HepG2 (cell line): Measurements from ENCODE around the gene BTRC. TPM values are rescaled to one million over a fixed set of nuclear protein-coding genes. Genes with fewer than 3 reads are reported as not detected.

Experiments
- CBX1 ChIP-seq: IDR thresholded peaks from one replicate; pipeline ENCODE4 v1.6.1; 2016; ENCODE audit warnings: antibody characterized with exemption, low read depth
- FOXC1 ChIP-seq: sonication (generic); formaldehyde crosslinking; IDR thresholded peaks from 2 replicates; pipeline ENCODE4 v1.8.0; 2022; ENCODE audit warnings: mild to moderate bottlenecking, missing genetic modification reagents, borderline replicate concordance
- HNRNPK ChIP-seq: fragments of 200-400 bp; formaldehyde crosslinking; IDR thresholded peaks from 2 replicates; pipeline ENCODE4 v1.6.1; 2018; ENCODE audit warnings: low read length, low read depth, moderate library complexity, mild to moderate bottlenecking; ENCODE audit not compliant: poor library complexity, severe bottlenecking
- JUNB ChIP-seq: sonication (generic); formaldehyde crosslinking; IDR thresholded peaks from 2 replicates; pipeline ENCODE4 v1.8.0; 2022; ENCODE audit warnings: missing genetic modification reagents, mild to moderate bottlenecking, borderline replicate concordance
- MAFK ChIP-seq, 2 experiments: IDR thresholded peaks in 1 of 2; conservative IDR thresholded peaks in 1 of 2; 2 replicates each; pipeline ENCODE4 v1.6.1; 2011; ENCODE audit warnings: improper control_type of control experiment in 2 of 2, low read length in 2 of 2
- RFX1 ChIP-seq: fragments of 450-650 bp; IDR thresholded peaks from 2 replicates; pipeline ENCODE4 v1.6.1; 2017
- SALL1 ChIP-seq: sonication (generic); formaldehyde crosslinking; IDR thresholded peaks from 2 replicates; pipeline ENCODE4 v1.8.0; 2022; ENCODE audit warnings: mild to moderate bottlenecking, missing genetic modification reagents
- SP4 ChIP-seq: sonication (generic); formaldehyde crosslinking; IDR thresholded peaks from 2 replicates; pipeline ENCODE4 v1.8.1; 2023; ENCODE audit warnings: mild to moderate bottlenecking, missing genetic modification reagents
- SRSF1 ChIP-seq: fragments of 200-400 bp; formaldehyde crosslinking; optimal IDR thresholded peaks from 2 replicates; pipeline ENCODE3; 2017; ENCODE audit warnings: mild to moderate bottlenecking, low read depth, low read length, moderate library complexity
- STAG1 ChIP-seq: sonication (generic); formaldehyde crosslinking; IDR thresholded peaks from 2 replicates; pipeline ENCODE4 v1.4.0; 2020; ENCODE audit warnings: missing genetic modification reagents
- U2AF2 ChIP-seq: fragments of 200-400 bp; formaldehyde crosslinking; IDR thresholded peaks from 2 replicates; pipeline ENCODE4 v1.6.1; 2017; ENCODE audit warnings: low read depth, mild to moderate bottlenecking, low read length
- ZNF207 ChIP-seq: fragments of 450-650 bp; IDR thresholded peaks from 2 replicates; pipeline ENCODE4 v1.6.1; 2016; ENCODE audit warnings: antibody characterized with exemption, borderline replicate concordance
- ZNF605 ChIP-seq: sonication (generic); formaldehyde crosslinking; IDR thresholded peaks from 2 replicates; pipeline ENCODE4 v1.8.0; 2022; ENCODE audit warnings: mild to moderate bottlenecking, missing genetic modification reagents
- polyA plus RNA-seq, 8 experiments: library from polyadenylated mRNA; depleted of rRNA in 3 of 8; stranded (reverse) in 7 of 8; unstranded in 1 of 8; fragments of >200 nt; fragmentation: Illumina TruSeq in 4 of 8; extraction: Trizol in 4 of 8; gene quantifications; 2 replicates each; pipeline versions ENCODE4 v1.2.1 to v1.2.3, GENCODE V29; 2011 to 2016; ENCODE audit warnings: low read depth in 4 of 8, missing spikeins in 1 of 8, mixed read lengths in 1 of 8; ENCODE audit not compliant: insufficient read depth in 1 of 8
- total RNA-seq, 5 experiments: library from RNA; depleted of rRNA; stranded (reverse); fragments of >200 nt; fragmentation: Illumina TruSeq; extraction: Trizol; gene quantifications; 2 replicates each; pipeline ENCODE4 v1.2.3, GENCODE V29; 2016; ENCODE audit warnings: low read depth in 1 of 5
- TF ChIP-seq, protein P1 (sequence below): sonication (generic); formaldehyde crosslinking; IDR thresholded peaks from 2 replicates; pipeline ENCODE4 v1.4.0; 2020; ENCODE audit warnings: mild to moderate bottlenecking, missing genetic modification reagents
- TF ChIP-seq, protein P2 (sequence below): sonication (generic); formaldehyde crosslinking; IDR thresholded peaks from 2 replicates; pipeline ENCODE4 v1.4.0; 2020; ENCODE audit warnings: mild to moderate bottlenecking, missing genetic modification reagents
- TF ChIP-seq, protein P3 (sequence below): sonication (generic); formaldehyde crosslinking; IDR thresholded peaks from 2 replicates; pipeline ENCODE4 v1.9.0; 2021; ENCODE audit warnings: mild to moderate bottlenecking, missing genetic modification reagents

BTRC gene
- total and polyA plus RNA-seq, 2 of the 13 experiments (the other 11 are each of a cell fraction or from before 2014, with no cell fraction given) = 12.0 to 14.4 TPM

DNA sequence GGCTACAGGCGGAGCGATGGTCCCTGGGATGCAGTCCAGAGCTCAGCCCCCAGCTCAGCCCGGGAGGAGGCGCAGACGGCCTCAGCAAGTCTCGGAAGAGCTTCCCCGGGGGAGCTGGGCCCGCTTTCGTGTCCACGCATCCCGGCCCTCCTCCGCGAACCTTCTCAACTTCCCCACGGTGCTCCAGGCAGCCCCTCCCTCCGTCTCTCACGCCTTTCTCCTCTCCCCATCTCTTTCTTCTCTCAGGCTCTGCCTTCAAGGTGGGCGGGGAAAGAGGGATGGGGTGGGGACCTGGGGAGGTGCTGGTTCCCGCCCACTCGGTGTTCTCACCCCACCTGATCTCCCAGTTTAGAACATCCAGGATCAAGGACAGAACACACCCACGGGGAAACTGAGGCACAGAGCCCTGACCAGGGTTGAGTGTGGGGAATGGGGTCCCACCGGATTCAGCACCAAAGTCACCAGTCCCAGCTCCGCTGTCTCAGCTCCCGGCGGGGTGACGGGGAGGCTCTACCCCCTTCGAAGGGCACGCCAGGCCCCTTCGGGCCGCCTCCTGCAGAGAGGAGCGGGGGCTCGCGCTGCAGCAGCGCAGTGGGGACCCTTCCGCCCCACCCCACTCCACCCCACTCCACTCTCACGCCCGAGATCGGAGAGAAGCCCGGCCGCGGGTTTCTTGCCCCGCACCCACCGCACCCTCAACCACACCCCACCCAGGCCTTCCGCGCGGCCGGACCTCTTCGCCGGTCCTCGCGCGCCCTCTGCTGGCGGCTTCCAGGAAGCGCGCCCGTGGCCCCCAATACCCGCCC, 215.9 kb downstream of the BTRC start (continued):
- no peak for TF ChIP-seq U2AF2
- TF ChIP-seq MAFK (conservative IDR thresholded peaks at IDR 0.05 in 1 of 2, IDR thresholded peaks at IDR 0.05 in 1 of 2; ENCODE audit: low read length in 2 of 2) = no peak
- TF ChIP-seq, protein P1, sequence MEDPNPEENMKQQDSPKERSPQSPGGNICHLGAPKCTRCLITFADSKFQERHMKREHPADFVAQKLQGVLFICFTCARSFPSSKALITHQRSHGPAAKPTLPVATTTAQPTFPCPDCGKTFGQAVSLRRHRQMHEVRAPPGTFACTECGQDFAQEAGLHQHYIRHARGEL (CRISPR knock-in tag) = no peak
- TF ChIP-seq ZNF605 (CRISPR knock-in tag) = no peak
- TF ChIP-seq ZNF207 = no peak
- no peak for TF ChIP-seq SALL1 (CRISPR knock-in tag)
- TF ChIP-seq HNRNPK = peak; percentile 61
- TF ChIP-seq SRSF1 = peak; percentile 37
- peak; percentile 80 for TF ChIP-seq STAG1 (CRISPR knock-in tag)
- TF ChIP-seq SP4 = 0 out of 2 replicates have a peak, but pooled peaks have one; percentile 51
- no peak for TF ChIP-seq RFX1
- TF ChIP-seq, protein P2, sequence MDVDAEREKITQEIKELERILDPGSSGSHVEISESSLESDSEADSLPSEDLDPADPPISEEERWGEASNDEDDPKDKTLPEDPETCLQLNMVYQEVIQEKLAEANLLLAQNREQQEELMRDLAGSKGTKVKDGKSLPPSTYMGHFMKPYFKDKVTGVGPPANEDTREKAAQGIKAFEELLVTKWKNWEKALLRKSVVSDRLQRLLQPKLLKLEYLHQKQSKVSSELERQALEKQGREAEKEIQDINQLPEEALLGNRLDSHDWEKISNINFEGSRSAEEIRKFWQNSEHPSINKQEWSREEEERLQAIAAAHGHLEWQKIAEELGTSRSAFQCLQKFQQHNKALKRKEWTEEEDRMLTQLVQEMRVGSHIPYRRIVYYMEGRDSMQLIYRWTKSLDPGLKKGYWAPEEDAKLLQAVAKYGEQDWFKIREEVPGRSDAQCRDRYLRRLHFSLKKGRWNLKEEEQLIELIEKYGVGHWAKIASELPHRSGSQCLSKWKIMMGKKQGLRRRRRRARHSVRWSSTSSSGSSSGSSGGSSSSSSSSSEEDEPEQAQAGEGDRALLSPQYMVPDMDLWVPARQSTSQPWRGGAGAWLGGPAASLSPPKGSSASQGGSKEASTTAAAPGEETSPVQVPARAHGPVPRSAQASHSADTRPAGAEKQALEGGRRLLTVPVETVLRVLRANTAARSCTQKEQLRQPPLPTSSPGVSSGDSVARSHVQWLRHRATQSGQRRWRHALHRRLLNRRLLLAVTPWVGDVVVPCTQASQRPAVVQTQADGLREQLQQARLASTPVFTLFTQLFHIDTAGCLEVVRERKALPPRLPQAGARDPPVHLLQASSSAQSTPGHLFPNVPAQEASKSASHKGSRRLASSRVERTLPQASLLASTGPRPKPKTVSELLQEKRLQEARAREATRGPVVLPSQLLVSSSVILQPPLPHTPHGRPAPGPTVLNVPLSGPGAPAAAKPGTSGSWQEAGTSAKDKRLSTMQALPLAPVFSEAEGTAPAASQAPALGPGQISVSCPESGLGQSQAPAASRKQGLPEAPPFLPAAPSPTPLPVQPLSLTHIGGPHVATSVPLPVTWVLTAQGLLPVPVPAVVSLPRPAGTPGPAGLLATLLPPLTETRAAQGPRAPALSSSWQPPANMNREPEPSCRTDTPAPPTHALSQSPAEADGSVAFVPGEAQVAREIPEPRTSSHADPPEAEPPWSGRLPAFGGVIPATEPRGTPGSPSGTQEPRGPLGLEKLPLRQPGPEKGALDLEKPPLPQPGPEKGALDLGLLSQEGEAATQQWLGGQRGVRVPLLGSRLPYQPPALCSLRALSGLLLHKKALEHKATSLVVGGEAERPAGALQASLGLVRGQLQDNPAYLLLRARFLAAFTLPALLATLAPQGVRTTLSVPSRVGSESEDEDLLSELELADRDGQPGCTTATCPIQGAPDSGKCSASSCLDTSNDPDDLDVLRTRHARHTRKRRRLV (CRISPR knock-in tag) = 0 out of 2 replicates have a peak, but pooled peaks have one; percentile 31
- no peak for TF ChIP-seq JUNB (CRISPR knock-in tag)
- no peak for TF ChIP-seq CBX1
- peak; percentile 12; the same call in 1 of the 2 replicates for TF ChIP-seq FOXC1 (CRISPR knock-in tag)
- TF ChIP-seq, protein P3, sequence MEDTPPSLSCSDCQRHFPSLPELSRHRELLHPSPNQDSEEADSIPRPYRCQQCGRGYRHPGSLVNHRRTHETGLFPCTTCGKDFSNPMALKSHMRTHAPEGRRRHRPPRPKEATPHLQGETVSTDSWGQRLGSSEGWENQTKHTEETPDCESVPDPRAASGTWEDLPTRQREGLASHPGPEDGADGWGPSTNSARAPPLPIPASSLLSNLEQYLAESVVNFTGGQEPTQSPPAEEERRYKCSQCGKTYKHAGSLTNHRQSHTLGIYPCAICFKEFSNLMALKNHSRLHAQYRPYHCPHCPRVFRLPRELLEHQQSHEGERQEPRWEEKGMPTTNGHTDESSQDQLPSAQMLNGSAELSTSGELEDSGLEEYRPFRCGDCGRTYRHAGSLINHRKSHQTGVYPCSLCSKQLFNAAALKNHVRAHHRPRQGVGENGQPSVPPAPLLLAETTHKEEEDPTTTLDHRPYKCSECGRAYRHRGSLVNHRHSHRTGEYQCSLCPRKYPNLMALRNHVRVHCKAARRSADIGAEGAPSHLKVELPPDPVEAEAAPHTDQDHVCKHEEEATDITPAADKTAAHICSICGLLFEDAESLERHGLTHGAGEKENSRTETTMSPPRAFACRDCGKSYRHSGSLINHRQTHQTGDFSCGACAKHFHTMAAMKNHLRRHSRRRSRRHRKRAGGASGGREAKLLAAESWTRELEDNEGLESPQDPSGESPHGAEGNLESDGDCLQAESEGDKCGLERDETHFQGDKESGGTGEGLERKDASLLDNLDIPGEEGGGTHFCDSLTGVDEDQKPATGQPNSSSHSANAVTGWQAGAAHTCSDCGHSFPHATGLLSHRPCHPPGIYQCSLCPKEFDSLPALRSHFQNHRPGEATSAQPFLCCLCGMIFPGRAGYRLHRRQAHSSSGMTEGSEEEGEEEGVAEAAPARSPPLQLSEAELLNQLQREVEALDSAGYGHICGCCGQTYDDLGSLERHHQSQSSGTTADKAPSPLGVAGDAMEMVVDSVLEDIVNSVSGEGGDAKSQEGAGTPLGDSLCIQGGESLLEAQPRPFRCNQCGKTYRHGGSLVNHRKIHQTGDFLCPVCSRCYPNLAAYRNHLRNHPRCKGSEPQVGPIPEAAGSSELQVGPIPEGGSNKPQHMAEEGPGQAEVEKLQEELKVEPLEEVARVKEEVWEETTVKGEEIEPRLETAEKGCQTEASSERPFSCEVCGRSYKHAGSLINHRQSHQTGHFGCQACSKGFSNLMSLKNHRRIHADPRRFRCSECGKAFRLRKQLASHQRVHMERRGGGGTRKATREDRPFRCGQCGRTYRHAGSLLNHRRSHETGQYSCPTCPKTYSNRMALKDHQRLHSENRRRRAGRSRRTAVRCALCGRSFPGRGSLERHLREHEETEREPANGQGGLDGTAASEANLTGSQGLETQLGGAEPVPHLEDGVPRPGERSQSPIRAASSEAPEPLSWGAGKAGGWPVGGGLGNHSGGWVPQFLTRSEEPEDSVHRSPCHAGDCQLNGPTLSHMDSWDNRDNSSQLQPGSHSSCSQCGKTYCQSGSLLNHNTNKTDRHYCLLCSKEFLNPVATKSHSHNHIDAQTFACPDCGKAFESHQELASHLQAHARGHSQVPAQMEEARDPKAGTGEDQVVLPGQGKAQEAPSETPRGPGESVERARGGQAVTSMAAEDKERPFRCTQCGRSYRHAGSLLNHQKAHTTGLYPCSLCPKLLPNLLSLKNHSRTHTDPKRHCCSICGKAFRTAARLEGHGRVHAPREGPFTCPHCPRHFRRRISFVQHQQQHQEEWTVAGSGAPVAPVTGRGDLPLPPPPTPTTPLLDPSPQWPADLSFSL = no peak
